ENCODE measurements around the gene TFDP1. TPM values are rescaled to one million over a fixed set of nuclear protein-coding genes. Genes with fewer than 3 reads are reported as not detected.

Gene TFDP1
- total RNA-seq, 1 donor from 2014 or later = 49.4 TPM

DNA sequence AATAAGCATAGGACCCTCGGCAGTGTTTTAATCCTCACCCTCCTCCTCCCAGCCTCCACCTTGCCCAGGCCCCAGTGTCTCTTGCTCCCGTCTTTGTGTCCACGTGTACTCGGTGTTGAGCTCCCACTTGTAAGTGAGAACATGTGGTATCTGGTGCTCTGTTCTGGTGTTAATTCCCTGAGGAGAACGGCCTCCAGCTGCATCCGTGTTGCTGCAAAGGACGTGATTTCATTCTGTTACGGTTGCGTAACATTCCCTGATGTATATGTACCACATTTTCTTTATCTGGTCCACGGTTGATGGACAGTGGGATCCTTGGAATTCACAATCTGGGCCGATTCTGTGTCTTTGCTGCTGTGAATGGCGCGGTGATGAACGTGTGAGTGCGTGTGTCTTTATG lies 44.7 kb upstream of the TFDP1 start:
- Histone ChIP-seq H3K36me3 (ENCODE audit: insufficient read depth, low read length) (peaks cover 16% of the 10 kb centered on the region), H4K20me1 (ENCODE audit: insufficient read depth, low read length) (peaks cover 48% of the 10 kb centered on the region), H3K4me3 (ENCODE audit: insufficient read depth, low read depth, low read length) (no peak overlapping the region), H3K4me1 (ENCODE audit: insufficient read depth, low read length) (no peaks in the 10 kb centered on the region), H3K4me2 (ENCODE audit: low read length) (no peak overlapping the region), H3K27me3 (ENCODE audit: insufficient read depth, low read length) (no peaks in the 10 kb centered on the region), H3K9ac (ENCODE audit: low read length) (no peak overlapping the region), H3K27ac (ENCODE audit: low read depth, low read length) (no peak overlapping the region), H3K9me3 (ENCODE audit: insufficient read depth, low read depth, low read length) (peaks cover 4% of the 10 kb centered on the region), H2AFZ (ENCODE audit: low read depth, low read length) (no peak overlapping the region), H3K79me2 (ENCODE audit: insufficient read depth, low read length) (peaks cover 49% of the 10 kb centered on the region)
- Mint-ChIP-seq H3K36me3 (ENCODE audit: low read depth, unreplicated experiment) (peaks cover 21% of the 10 kb centered on the region), H3K4me3 (ENCODE audit: unreplicated experiment) (no peak overlapping the region), H3K27ac (ENCODE audit: unreplicated experiment) (no peak overlapping the region), H3K9me3 (ENCODE audit: unreplicated experiment) (peaks cover 6% of the 10 kb centered on the region), H3K4me1 (ENCODE audit: low read depth, unreplicated experiment) (no peaks in the 10 kb centered on the region), H3K27me3 (ENCODE audit: low read depth, unreplicated experiment) (no peaks in the 10 kb centered on the region)
- FAIRE-seq (no peak), DNase-seq (ENCODE audit: low read depth) (no peak)
- TF ChIP-seq EZH2 (IDR thresholded peaks at IDR 0.05; ENCODE audit: insufficient read depth, low read length) = no peak
- TF ChIP-seq, protein P1, sequence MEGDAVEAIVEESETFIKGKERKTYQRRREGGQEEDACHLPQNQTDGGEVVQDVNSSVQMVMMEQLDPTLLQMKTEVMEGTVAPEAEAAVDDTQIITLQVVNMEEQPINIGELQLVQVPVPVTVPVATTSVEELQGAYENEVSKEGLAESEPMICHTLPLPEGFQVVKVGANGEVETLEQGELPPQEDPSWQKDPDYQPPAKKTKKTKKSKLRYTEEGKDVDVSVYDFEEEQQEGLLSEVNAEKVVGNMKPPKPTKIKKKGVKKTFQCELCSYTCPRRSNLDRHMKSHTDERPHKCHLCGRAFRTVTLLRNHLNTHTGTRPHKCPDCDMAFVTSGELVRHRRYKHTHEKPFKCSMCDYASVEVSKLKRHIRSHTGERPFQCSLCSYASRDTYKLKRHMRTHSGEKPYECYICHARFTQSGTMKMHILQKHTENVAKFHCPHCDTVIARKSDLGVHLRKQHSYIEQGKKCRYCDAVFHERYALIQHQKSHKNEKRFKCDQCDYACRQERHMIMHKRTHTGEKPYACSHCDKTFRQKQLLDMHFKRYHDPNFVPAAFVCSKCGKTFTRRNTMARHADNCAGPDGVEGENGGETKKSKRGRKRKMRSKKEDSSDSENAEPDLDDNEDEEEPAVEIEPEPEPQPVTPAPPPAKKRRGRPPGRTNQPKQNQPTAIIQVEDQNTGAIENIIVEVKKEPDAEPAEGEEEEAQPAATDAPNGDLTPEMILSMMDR (IDR thresholded peaks at IDR 0.05; ENCODE audit: insufficient read depth, low read depth, low read length) = no peak

DNA sequence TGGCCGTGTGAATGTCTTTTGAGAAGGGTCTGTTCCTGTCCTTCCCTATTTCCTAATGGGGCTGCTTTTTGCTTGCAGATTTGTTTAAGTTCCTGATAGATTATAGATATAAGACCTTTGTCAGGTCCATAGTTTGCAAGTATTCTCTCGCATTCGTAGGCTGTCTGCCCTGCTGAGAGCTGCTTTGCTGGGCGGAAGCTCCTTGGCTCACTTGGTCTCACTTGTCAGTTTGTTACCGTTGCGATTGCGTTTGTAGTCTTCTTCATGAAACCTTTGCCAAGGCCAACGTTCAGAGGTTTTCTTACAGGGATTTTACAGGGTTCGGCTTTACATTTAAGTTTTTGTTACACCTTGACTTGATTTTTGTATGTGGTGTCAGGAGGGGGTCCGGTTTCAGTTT lies 44.0 kb upstream of the TFDP1 start:
- H3K4me2 ChIP-seq (ENCODE audit: low read length) = no peak overlapping the region
- FAIRE-seq = no peak
- peaks cover 16% of the 10 kb centered on the region for H3K36me3 ChIP-seq (ENCODE audit: insufficient read depth, low read length)
- H3K9ac ChIP-seq (ENCODE audit: low read length) = no peak overlapping the region
- peaks cover 55% of the 10 kb centered on the region for H4K20me1 ChIP-seq (ENCODE audit: insufficient read depth, low read length)
- Mint-ChIP-seq H3K4me3 (ENCODE audit: unreplicated experiment) (no peak overlapping the region), H3K36me3 (ENCODE audit: low read depth, unreplicated experiment) (peaks cover 21% of the 10 kb centered on the region), H3K27ac (ENCODE audit: unreplicated experiment) (no peak overlapping the region), H3K9me3 (ENCODE audit: unreplicated experiment) (peaks cover 6% of the 10 kb centered on the region), H3K4me1 (ENCODE audit: low read depth, unreplicated experiment) (peaks cover 3% of the 10 kb centered on the region), H3K27me3 (ENCODE audit: low read depth, unreplicated experiment) (no peaks in the 10 kb centered on the region)
- peaks cover 4% of the 10 kb centered on the region for H3K9me3 ChIP-seq (ENCODE audit: insufficient read depth, low read depth, low read length)
- peaks cover 6% of the 10 kb centered on the region for H3K4me1 ChIP-seq (ENCODE audit: insufficient read depth, low read length)
- TF ChIP-seq EZH2 (IDR thresholded peaks at IDR 0.05; ENCODE audit: insufficient read depth, low read length) = no peak
- TF ChIP-seq, protein P1 (IDR thresholded peaks at IDR 0.05; ENCODE audit: insufficient read depth, low read depth, low read length) = no peak
- H3K4me3 ChIP-seq (ENCODE audit: insufficient read depth, low read depth, low read length) = no peak overlapping the region
- H3K27ac ChIP-seq (ENCODE audit: low read depth, low read length) = no peak overlapping the region
- no peak for DNase-seq (ENCODE audit: low read depth)
- no peaks in the 10 kb centered on the region for H3K27me3 ChIP-seq (ENCODE audit: insufficient read depth, low read length)
- H2AFZ ChIP-seq (ENCODE audit: low read depth, low read length) = no peak overlapping the region
- H3K79me2 ChIP-seq (ENCODE audit: insufficient read depth, low read length) = peaks cover 56% of the 10 kb centered on the region

DNA sequence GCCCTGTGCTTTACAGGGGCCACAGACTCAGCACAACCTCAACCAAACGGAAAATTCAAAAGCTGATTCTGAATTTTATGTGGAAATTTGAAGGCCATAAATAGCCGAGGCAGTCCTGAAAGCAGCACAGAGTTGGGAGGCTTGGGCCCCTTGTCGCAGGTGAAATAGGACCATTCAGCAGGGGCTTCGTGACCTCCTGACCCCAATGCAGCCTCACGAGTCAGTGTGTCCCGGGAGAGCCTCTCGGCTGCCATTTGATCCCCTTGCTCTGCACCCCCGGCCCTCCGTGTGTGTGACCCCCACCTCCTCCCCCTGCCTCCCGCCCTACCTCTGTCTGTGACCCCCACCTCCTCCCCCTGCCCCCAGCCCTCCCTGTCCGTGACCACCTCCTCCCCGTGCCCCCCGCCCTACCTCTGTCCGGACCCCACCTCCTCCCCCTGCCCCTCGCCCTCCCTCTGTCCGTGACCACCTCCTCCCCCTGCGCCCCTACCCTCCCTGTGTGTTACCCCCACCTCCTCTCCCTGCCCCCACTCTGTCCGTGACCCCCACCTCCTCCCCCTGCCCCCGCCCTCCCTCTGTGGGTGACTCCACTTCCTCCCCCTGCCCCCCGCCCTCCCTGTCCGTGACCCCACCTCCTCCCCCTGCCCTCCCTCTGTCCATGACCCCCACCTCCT lies 41.7 kb upstream of the TFDP1 start:
- H2AFZ ChIP-seq (ENCODE audit: low read depth, low read length) = no peak overlapping the region
- peaks cover 4% of the 10 kb centered on the region for H3K9me3 ChIP-seq (ENCODE audit: insufficient read depth, low read depth, low read length)
- DNase-seq (ENCODE audit: low read depth) (no peak), FAIRE-seq (no peak)
- H3K79me2 ChIP-seq (ENCODE audit: insufficient read depth, low read length) = peaks cover 73% of the 10 kb centered on the region
- Mint-ChIP-seq H3K27ac (ENCODE audit: unreplicated experiment) (no peak overlapping the region), H3K9me3 (ENCODE audit: unreplicated experiment) (peaks cover 6% of the 10 kb centered on the region), H3K4me3 (ENCODE audit: unreplicated experiment) (no peak overlapping the region), H3K36me3 (ENCODE audit: low read depth, unreplicated experiment) (peaks cover 21% of the 10 kb centered on the region), H3K4me1 (ENCODE audit: low read depth, unreplicated experiment) (peaks cover 11% of the 10 kb centered on the region), H3K27me3 (ENCODE audit: low read depth, unreplicated experiment) (no peaks in the 10 kb centered on the region)
- peaks cover 74% of the 10 kb centered on the region for H4K20me1 ChIP-seq (ENCODE audit: insufficient read depth, low read length)
- peaks cover 11% of the 10 kb centered on the region for H3K36me3 ChIP-seq (ENCODE audit: insufficient read depth, low read length)
- peaks cover 25% of the 10 kb centered on the region for H3K4me1 ChIP-seq (ENCODE audit: insufficient read depth, low read length)
- no peak overlapping the region for H3K27ac ChIP-seq (ENCODE audit: low read depth, low read length)
- H3K4me3 ChIP-seq (ENCODE audit: insufficient read depth, low read depth, low read length) = no peak overlapping the region
- no peaks in the 10 kb centered on the region for H3K27me3 ChIP-seq (ENCODE audit: insufficient read depth, low read length)
- TF ChIP-seq, protein P1 (IDR thresholded peaks at IDR 0.05; ENCODE audit: insufficient read depth, low read depth, low read length) = no peak
- no peak for TF ChIP-seq EZH2 (IDR thresholded peaks at IDR 0.05; ENCODE audit: insufficient read depth, low read length)
- H3K9ac ChIP-seq (ENCODE audit: low read length) = no peak overlapping the region
- H3K4me2 ChIP-seq (ENCODE audit: low read length) = no peak overlapping the region

Data from astrocyte (in vitro differentiated cells and primary cell).